Measurements from ENCODE around the gene ANKRD31. TPM values are rescaled to one million over a fixed set of nuclear protein-coding genes. Genes with fewer than 3 reads are reported as not detected.
"Not testable (repeated sequence)": the region's sequence is repeated elsewhere in the genome, so short reads cannot be mapped to it uniquely, and the experiment has no call there.

Gene ANKRD31
- total and polyA plus RNA-seq, 12 donors = under 0.01 to 0.18 (median 0.11) TPM; not detected in 3

DNA sequence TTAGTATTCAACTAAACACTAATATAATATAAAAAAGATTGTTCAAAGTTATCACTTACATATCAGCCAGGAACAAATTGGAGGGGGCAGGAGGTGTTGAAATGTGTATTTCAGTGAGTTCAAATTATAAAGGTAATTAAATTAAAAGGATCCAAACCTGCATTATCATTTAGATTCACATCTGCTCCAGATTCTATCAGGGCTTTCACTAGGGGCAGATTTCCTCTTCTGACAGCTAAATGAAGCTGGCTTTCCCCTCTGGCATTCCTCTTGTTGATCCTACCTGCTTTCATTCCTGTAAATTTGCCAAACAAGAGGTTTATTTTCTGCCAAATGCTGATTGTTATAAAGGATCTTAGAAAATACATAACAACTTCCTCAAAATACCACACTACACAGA, 98.0 kb downstream of the ANKRD31 start:
- DNase-seq = no peak
- Histone ChIP-seq H3K36me3 (no peaks in the 10 kb centered on the region), H3K27ac (no peak overlapping the region), H3K4me3 (no peak overlapping the region), H3K9me3 (peaks cover 0 to 12% (median 0%) of the 10 kb centered on the region in 11 donors), H3K4me1 (no peaks in the 10 kb centered on the region), H3K27me3 (no peaks in the 10 kb centered on the region)
- intact Hi-C loops (cut with DNase I) = no loop called here
- TF ChIP-seq, protein P1, sequence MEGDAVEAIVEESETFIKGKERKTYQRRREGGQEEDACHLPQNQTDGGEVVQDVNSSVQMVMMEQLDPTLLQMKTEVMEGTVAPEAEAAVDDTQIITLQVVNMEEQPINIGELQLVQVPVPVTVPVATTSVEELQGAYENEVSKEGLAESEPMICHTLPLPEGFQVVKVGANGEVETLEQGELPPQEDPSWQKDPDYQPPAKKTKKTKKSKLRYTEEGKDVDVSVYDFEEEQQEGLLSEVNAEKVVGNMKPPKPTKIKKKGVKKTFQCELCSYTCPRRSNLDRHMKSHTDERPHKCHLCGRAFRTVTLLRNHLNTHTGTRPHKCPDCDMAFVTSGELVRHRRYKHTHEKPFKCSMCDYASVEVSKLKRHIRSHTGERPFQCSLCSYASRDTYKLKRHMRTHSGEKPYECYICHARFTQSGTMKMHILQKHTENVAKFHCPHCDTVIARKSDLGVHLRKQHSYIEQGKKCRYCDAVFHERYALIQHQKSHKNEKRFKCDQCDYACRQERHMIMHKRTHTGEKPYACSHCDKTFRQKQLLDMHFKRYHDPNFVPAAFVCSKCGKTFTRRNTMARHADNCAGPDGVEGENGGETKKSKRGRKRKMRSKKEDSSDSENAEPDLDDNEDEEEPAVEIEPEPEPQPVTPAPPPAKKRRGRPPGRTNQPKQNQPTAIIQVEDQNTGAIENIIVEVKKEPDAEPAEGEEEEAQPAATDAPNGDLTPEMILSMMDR (IDR thresholded peaks at IDR 0.05) = no peak
- no peak for ATAC-seq

DNA sequence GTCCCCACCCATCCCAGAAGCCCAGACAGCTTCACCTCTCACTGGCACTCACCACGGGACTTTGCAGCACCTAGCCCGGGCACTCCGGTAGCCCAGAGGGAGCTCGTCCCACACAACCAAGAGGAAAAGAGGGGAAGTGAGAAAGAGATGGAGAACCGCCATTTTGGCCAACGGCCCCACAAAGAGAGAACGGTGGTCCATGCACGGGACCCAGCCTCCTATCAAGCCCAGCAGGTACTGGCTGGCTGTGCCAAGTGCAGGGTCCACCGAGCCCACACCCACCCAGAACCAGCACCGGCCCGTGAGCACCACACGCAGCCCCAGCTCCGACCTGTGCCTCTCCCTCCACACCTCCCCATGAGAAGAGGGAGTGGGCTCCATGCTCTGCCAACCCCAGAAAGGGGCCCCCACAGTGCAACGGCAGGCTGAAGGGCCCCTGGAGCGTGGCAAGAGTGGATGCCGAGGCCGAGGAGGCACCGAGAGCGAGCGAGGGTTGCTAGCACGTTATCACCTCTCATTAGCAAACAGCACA, 105.8 kb downstream of the ANKRD31 start:
- no peak overlapping the region for H3K4me3 ChIP-seq
- WGBS, 2 donors = 92 to 94% methylated on average over 21 of the region's 21 CpGs
- TF ChIP-seq, protein P1 (IDR thresholded peaks at IDR 0.05) = no peak
- H3K27me3 ChIP-seq = no peaks in the 10 kb centered on the region
- H3K36me3 ChIP-seq = no peaks in the 10 kb centered on the region
- DNase-seq (no peak), ATAC-seq (no peak)
- peaks cover 0 to 15% (median 0%) of the 10 kb centered on the region in 11 donors for H3K9me3 ChIP-seq
- intact Hi-C loops (cut with DNase I) = no loop called here
- H3K27ac ChIP-seq = no peak overlapping the region
- H3K4me1 ChIP-seq = no peaks in the 10 kb centered on the region

DNA sequence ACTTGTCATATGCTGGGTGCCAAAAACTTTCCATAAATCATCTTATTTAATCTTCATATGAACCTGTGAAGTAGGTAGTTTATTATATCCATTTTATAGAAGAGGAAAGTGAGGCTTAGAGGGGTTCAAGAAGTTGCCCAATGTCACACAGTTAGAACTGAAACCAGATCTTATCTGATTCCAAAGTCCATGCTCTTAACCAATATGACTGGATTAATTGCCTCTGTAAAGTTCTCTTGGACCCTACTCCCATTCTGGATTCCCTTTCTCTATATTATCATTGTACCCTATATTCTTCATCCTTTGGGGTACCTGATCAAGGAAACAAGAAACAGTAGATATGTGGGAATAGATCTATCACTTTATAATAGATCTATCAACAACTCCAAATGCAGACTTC, 119.8 kb downstream of the ANKRD31 start:
- Histone ChIP-seq H3K4me3 (no peak overlapping the region), H3K9me3 (peaks cover 0 to 6% (median 0%) of the 10 kb centered on the region in 11 donors), H3K27ac (no peak overlapping the region), H3K36me3 (no peaks in the 10 kb centered on the region), H3K27me3 (no peaks in the 10 kb centered on the region), H3K4me1 (no peaks in the 10 kb centered on the region)
- intact Hi-C loops (cut with DNase I) = no loop called here
- no peak for DNase-seq
- TF ChIP-seq, protein P1 (IDR thresholded peaks at IDR 0.05) = no peak
- no peak for ATAC-seq

DNA sequence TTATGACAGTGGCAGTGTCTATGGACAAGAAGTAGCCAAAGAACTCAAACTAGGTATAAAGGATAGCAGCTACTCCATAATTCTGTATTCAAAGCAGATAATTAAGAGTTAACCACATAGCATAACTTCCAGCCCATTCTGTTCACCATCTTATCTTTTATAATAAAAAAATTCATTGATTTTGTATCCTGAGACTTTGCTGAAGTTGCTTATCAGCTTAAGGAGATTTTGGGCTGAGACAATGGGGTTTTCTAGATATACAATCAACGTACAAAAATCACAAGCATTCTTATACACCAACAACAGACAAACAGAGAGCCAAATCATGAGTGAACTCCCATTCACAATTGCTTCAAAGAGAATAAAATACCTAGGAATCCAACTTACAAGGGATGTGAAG, 122.4 kb downstream of the ANKRD31 start:
- 67 to 70% methylated on average over 1 of the region's 1 CpG for WGBS, 2 donors
- not testable (repeated sequence) for H3K27ac ChIP-seq, H3K27me3 ChIP-seq

DNA sequence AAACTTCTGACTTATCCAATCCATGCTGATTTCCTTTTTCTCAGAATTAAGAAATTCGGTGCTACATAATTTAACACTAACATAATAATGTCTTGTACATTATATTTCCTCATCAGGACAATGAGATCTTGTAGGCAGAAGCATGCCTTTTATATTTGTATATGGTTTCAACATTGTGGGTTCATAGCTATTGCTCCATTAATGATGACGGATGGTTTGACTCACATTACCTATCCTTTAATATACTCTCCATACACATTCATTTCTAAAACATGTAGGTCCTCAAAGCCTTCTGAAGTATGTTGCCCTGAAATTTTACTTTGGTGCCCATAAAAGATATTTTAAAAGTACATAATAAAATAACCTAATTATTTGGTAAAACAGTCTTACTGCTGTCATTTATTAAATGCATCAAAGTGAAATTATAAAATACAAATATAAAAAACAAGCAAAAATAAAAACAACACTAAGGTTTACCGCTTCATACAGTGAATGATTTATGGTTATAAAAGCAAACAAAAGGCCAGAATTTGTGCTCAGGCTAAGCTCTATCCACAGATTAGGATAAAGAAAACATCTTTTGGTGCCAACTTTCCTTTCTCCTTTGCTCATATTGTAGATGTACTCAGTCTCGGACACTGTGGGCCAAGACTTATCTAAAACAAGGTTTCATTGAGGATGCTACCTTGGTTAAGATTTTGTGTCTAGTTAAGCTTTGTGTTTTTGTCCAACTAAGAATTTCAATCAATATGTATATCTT, 123.1 kb downstream of the ANKRD31 start:
- 86 to 88% methylated on average over 4 of the region's 4 CpGs for WGBS, 2 donors
- DNase-seq = no peak
- TF ChIP-seq, protein P1 (IDR thresholded peaks at IDR 0.05) = no peak
- H3K9me3 ChIP-seq = no peaks in the 10 kb centered on the region
- no peak for ATAC-seq
- H3K27ac ChIP-seq = no peak overlapping the region
- no peaks in the 10 kb centered on the region for H3K4me1 ChIP-seq
- H3K27me3 ChIP-seq = peaks cover 0 to 6% (median 0%) of the 10 kb centered on the region in 7 donors
- H3K4me3 ChIP-seq = no peak overlapping the region
- H3K36me3 ChIP-seq = no peaks in the 10 kb centered on the region
- intact Hi-C loops (cut with DNase I) = no loop called here

More for the DNA sequence above, 122.4 kb downstream of the ANKRD31 start:
- intact Hi-C loops (cut with DNase I); ATAC-seq; H3K36me3 ChIP-seq; DNase-seq; H3K9me3 ChIP-seq; H3K4me3 ChIP-seq; H3K4me1 ChIP-seq: not testable (repeated sequence)

Measured in heart right ventricle (tissue), 16 donors.